Stomach (tissue), 4 donors: ENCODE results near the gene MCEMP1.

Experiments used
- CTCF ChIP-seq, 7 experiments: fragments of 450-650 bp in 4 of 7; fragments of 200-600 bp in 3 of 7; sonication (generic) in 3 of 7; IDR thresholded peaks; one replicate each; pipeline ENCODE4 v1.5.1; 2016 to 2019; ENCODE audit warnings: antibody characterized with exemption in 7 of 7, control low read depth in 2 of 7, mild to moderate bottlenecking in 1 of 7
- EP300 ChIP-seq: sonication (generic); formaldehyde crosslinking; IDR thresholded peaks from one replicate; pipeline ENCODE4 v1.6.1; 2017; ENCODE audit warnings: antibody characterized with exemption
- POLR2A ChIP-seq, 4 donors: fragments of 450-650 bp; IDR thresholded peaks; one replicate each; pipeline ENCODE4 v1.6.1; 2016; ENCODE audit warnings: antibody characterized with exemption in 4 of 4, control low read depth in 2 of 4, mild to moderate bottlenecking in 1 of 4, moderate library complexity in 1 of 4
- POLR2AphosphoS5 ChIP-seq, 3 donors: sonication (generic); formaldehyde crosslinking; IDR thresholded peaks; one replicate each; pipeline ENCODE4 v1.6.1; 2016; ENCODE audit warnings: antibody characterized with exemption in 3 of 3

GRCh38 chr19:7691497-7691896 is 14.6 kb downstream of the MCEMP1 start:
- TF ChIP-seq CTCF (IDR thresholded peaks at IDR 0.05) (no peak), POLR2A (IDR thresholded peaks at IDR 0.05) (no peak), POLR2AphosphoS5 (IDR thresholded peaks at IDR 0.05) (no peak), EP300 (no peak)
